ENCODE results near the gene TMA7B. TPM values are rescaled to one million over a fixed set of nuclear protein-coding genes. Genes with fewer than 3 reads are reported as not detected.

The TMA7B gene
- polyA plus RNA-seq, 1 donor: 0.21 TPM

GRCh38 chr22:39920134-39920743 is 40.0 kb upstream of the TMA7B start:
- WGBS (ENCODE audit: insufficient coverage, low lambda C conversion rate): no CpG with 5 or more reads among the region's 8 CpGs
- Histone ChIP-seq H3K27ac (ENCODE audit: low read length) (no peak overlapping the region), H3K36me3 (ENCODE audit: control insufficient read depth, insufficient read depth, low read length) (no peaks in the 10 kb centered on the region), H3K9me3 (ENCODE audit: control insufficient read depth, low read depth, low read length) (no peaks in the 10 kb centered on the region), H3K4me1 (ENCODE audit: control insufficient read depth, insufficient read depth, low read length) (no peaks in the 10 kb centered on the region), H3K27me3 (ENCODE audit: control insufficient read depth, insufficient read depth, low read length) (no peaks in the 10 kb centered on the region), H3K4me3 (ENCODE audit: low read length) (no peak overlapping the region)
- no peak for DNase-seq

GRCh38 chr22:39923696-39924095 is 36.5 kb upstream of the TMA7B start:
- peaks cover 23% of the 10 kb centered on the region for H3K4me1 ChIP-seq (ENCODE audit: control insufficient read depth, insufficient read depth, low read length)
- H3K27me3 ChIP-seq (ENCODE audit: control insufficient read depth, insufficient read depth, low read length): no peaks in the 10 kb centered on the region
- no peak for DNase-seq
- H3K36me3 ChIP-seq (ENCODE audit: control insufficient read depth, insufficient read depth, low read length): no peaks in the 10 kb centered on the region
- H3K27ac ChIP-seq (ENCODE audit: low read length): no peak overlapping the region
- WGBS (ENCODE audit: insufficient coverage, low lambda C conversion rate): 80% methylated on average over 1 of the region's 5 CpGs
- no peaks in the 10 kb centered on the region for H3K9me3 ChIP-seq (ENCODE audit: control insufficient read depth, low read depth, low read length)
- no peak overlapping the region for H3K4me3 ChIP-seq (ENCODE audit: low read length)

- H3K27ac ChIP-seq (ENCODE audit: low read length): no peak overlapping the region
- no peak for DNase-seq
- no CpG with 5 or more reads among the region's 18 CpGs for WGBS (ENCODE audit: insufficient coverage, low lambda C conversion rate)
These were observed 35.9 kb upstream of the TMA7B start for GRCh38 chr22:39924286-39924685.

GRCh38 chr22:39925273-39925672 is 34.9 kb upstream of the TMA7B start:
- H3K36me3 ChIP-seq (ENCODE audit: control insufficient read depth, insufficient read depth, low read length): no peaks in the 10 kb centered on the region
- no peak overlapping the region for H3K27ac ChIP-seq (ENCODE audit: low read length)
- H3K4me1 ChIP-seq (ENCODE audit: control insufficient read depth, insufficient read depth, low read length): peaks cover 28% of the 10 kb centered on the region
- whole genome bisulfite sequencing (ENCODE audit: insufficient coverage, low lambda C conversion rate): no CpG with 5 or more reads among the region's 2 CpGs
- no peak overlapping the region for H3K4me3 ChIP-seq (ENCODE audit: low read length)
- DNase-seq: no peak
- H3K27me3 ChIP-seq (ENCODE audit: control insufficient read depth, insufficient read depth, low read length): no peaks in the 10 kb centered on the region
- no peaks in the 10 kb centered on the region for H3K9me3 ChIP-seq (ENCODE audit: control insufficient read depth, low read depth, low read length)

More at GRCh38 chr22:39924286-39924685, 35.9 kb upstream of the TMA7B start:
- peaks cover 28% of the 10 kb centered on the region for H3K4me1 ChIP-seq (ENCODE audit: control insufficient read depth, insufficient read depth, low read length)
- no peaks in the 10 kb centered on the region for H3K36me3 ChIP-seq (ENCODE audit: control insufficient read depth, insufficient read depth, low read length)
- no peak overlapping the region for H3K4me3 ChIP-seq (ENCODE audit: low read length)
- no peaks in the 10 kb centered on the region for H3K9me3 ChIP-seq (ENCODE audit: control insufficient read depth, low read depth, low read length)
- no peaks in the 10 kb centered on the region for H3K27me3 ChIP-seq (ENCODE audit: control insufficient read depth, insufficient read depth, low read length)

GRCh38 chr22:39925909-39926679 is 34.1 kb upstream of the TMA7B start:
- no peaks in the 10 kb centered on the region for H3K36me3 ChIP-seq (ENCODE audit: control insufficient read depth, insufficient read depth, low read length)
- H3K4me1 ChIP-seq (ENCODE audit: control insufficient read depth, insufficient read depth, low read length): peaks cover 28% of the 10 kb centered on the region
- peak; percentile 42 to 79 for DNase-seq
- H3K27ac ChIP-seq (ENCODE audit: low read length): no peak overlapping the region
- H3K27me3 ChIP-seq (ENCODE audit: control insufficient read depth, insufficient read depth, low read length): no peaks in the 10 kb centered on the region
- H3K9me3 ChIP-seq (ENCODE audit: control insufficient read depth, low read depth, low read length): no peaks in the 10 kb centered on the region
- WGBS (ENCODE audit: insufficient coverage, low lambda C conversion rate): 20% methylated on average over 1 of the region's 8 CpGs
- H3K4me3 ChIP-seq (ENCODE audit: low read length): no peak overlapping the region

- Histone ChIP-seq H3K27me3 (ENCODE audit: control insufficient read depth, insufficient read depth, low read length) (no peaks in the 10 kb centered on the region), H3K4me3 (ENCODE audit: low read length) (no peak overlapping the region), H3K36me3 (ENCODE audit: control insufficient read depth, insufficient read depth, low read length) (no peaks in the 10 kb centered on the region), H3K27ac (ENCODE audit: low read length) (no peak overlapping the region), H3K9me3 (ENCODE audit: control insufficient read depth, low read depth, low read length) (no peaks in the 10 kb centered on the region), H3K4me1 (ENCODE audit: control insufficient read depth, insufficient read depth, low read length) (peaks cover 28% of the 10 kb centered on the region)
- no CpG with 5 or more reads among the region's 5 CpGs for WGBS (ENCODE audit: insufficient coverage, low lambda C conversion rate)
- no peak for DNase-seq
These were observed 33.4 kb upstream of the TMA7B start for GRCh38 chr22:39926753-39927152.

GRCh38 chr22:39927544-39927943 is 32.7 kb upstream of the TMA7B start:
- Histone ChIP-seq H3K4me1 (ENCODE audit: control insufficient read depth, insufficient read depth, low read length) (peaks cover 28% of the 10 kb centered on the region), H3K36me3 (ENCODE audit: control insufficient read depth, insufficient read depth, low read length) (no peaks in the 10 kb centered on the region), H3K27me3 (ENCODE audit: control insufficient read depth, insufficient read depth, low read length) (no peaks in the 10 kb centered on the region), H3K4me3 (ENCODE audit: low read length) (no peak overlapping the region), H3K27ac (ENCODE audit: low read length) (no peak overlapping the region), H3K9me3 (ENCODE audit: control insufficient read depth, low read depth, low read length) (no peaks in the 10 kb centered on the region)
- peak in 1 of 2 donors; percentile 73 for DNase-seq
- WGBS (ENCODE audit: insufficient coverage, low lambda C conversion rate): 0% methylated on average over 1 of the region's 7 CpGs

GRCh38 chr22:39928536-39929520 is 31.4 kb upstream of the TMA7B start:
- Histone ChIP-seq H3K36me3 (ENCODE audit: control insufficient read depth, insufficient read depth, low read length) (no peaks in the 10 kb centered on the region), H3K9me3 (ENCODE audit: control insufficient read depth, low read depth, low read length) (no peaks in the 10 kb centered on the region), H3K27me3 (ENCODE audit: control insufficient read depth, insufficient read depth, low read length) (no peaks in the 10 kb centered on the region), H3K27ac (ENCODE audit: low read length) (no peak overlapping the region), H3K4me3 (ENCODE audit: low read length) (no peak overlapping the region), H3K4me1 (ENCODE audit: control insufficient read depth, insufficient read depth, low read length) (peaks cover 28% of the 10 kb centered on the region)
- no CpG with 5 or more reads among the region's 4 CpGs for WGBS (ENCODE audit: insufficient coverage, low lambda C conversion rate)
- DNase-seq: peak in 1 of 2 donors; percentile 34

GRCh38 chr22:39931251-39931650 is 28.9 kb upstream of the TMA7B start:
- DNase-seq: no peak
- Histone ChIP-seq H3K36me3 (ENCODE audit: control insufficient read depth, insufficient read depth, low read length) (no peaks in the 10 kb centered on the region), H3K27me3 (ENCODE audit: control insufficient read depth, insufficient read depth, low read length) (no peaks in the 10 kb centered on the region), H3K9me3 (ENCODE audit: control insufficient read depth, low read depth, low read length) (no peaks in the 10 kb centered on the region), H3K4me1 (ENCODE audit: control insufficient read depth, insufficient read depth, low read length) (peaks cover 20% of the 10 kb centered on the region), H3K4me3 (ENCODE audit: low read length) (no peak overlapping the region), H3K27ac (ENCODE audit: low read length) (no peak overlapping the region)
- WGBS (ENCODE audit: insufficient coverage, low lambda C conversion rate): 80% methylated on average over 1 of the region's 2 CpGs

GRCh38 chr22:39932166-39932565 is 28.0 kb upstream of the TMA7B start:
- WGBS (ENCODE audit: insufficient coverage, low lambda C conversion rate): no CpG with 5 or more reads among the region's 2 CpGs
- Histone ChIP-seq H3K27me3 (ENCODE audit: control insufficient read depth, insufficient read depth, low read length) (no peaks in the 10 kb centered on the region), H3K4me1 (ENCODE audit: control insufficient read depth, insufficient read depth, low read length) (peaks cover 12% of the 10 kb centered on the region), H3K9me3 (ENCODE audit: control insufficient read depth, low read depth, low read length) (no peaks in the 10 kb centered on the region), H3K4me3 (ENCODE audit: low read length) (no peak overlapping the region), H3K36me3 (ENCODE audit: control insufficient read depth, insufficient read depth, low read length) (no peaks in the 10 kb centered on the region), H3K27ac (ENCODE audit: low read length) (no peak overlapping the region)
- DNase-seq: no peak

All from large intestine (tissue), 3 donors.